GM23338 (cell line): Measurements from ENCODE around the gene OBSCN. TPM values are rescaled to one million over a fixed set of nuclear protein-coding genes. Genes with fewer than 3 reads are reported as not detected.

Source experiments
- ATAC-seq: fragments of 200-7000 bp; cut with Tn5 transposase; 3 replicates; pipeline ENCODE4 v1.9.1; 2020
- DNase-seq: peaks from one replicate; pipeline ENCODE4 v3.0.0-alpha.2; 2015; ENCODE audit warnings: low spot score
- H2AFZ ChIP-seq: fragments of 200-600 bp; sonication (generic); 2 replicates; pipeline ENCODE4 v1.8.0; 2016; ENCODE audit warnings: antibody characterized with exemption, mild to moderate bottlenecking, moderate library complexity
- H3F3A ChIP-seq: fragments of 200-600 bp; sonication (generic); replicated peaks from 2 replicates; pipeline ENCODE4 v1.8.0; 2017; ENCODE audit warnings: antibody characterized with exemption, mixed run types, low read depth
- H3K27ac ChIP-seq: fragments of 200-600 bp; sonication (generic); 2 replicates; pipeline ENCODE4 v1.6.1; 2016; ENCODE audit warnings: low read depth
- H3K27me3 ChIP-seq: fragments of 200-600 bp; sonication (generic); 2 replicates; pipeline ENCODE4 v1.8.0; 2016; ENCODE audit warnings: mild to moderate bottlenecking, mixed run types, moderate library complexity; ENCODE audit not compliant: insufficient read depth
- H3K36me3 ChIP-seq: fragments of 200-600 bp; sonication (generic); 2 replicates; pipeline ENCODE4 v1.8.0; 2016; ENCODE audit warnings: mild to moderate bottlenecking; ENCODE audit not compliant: insufficient read depth
- H3K4me1 ChIP-seq: fragments of 200-600 bp; sonication (generic); 2 replicates; pipeline ENCODE4 v1.8.0; 2016; ENCODE audit warnings: mild to moderate bottlenecking, moderate library complexity; ENCODE audit not compliant: insufficient read depth
- H3K4me2 ChIP-seq: fragments of 200-600 bp; sonication (generic); 2 replicates; pipeline ENCODE4 v1.7.1; 2017; ENCODE audit warnings: mixed run types
- H3K4me3 ChIP-seq: fragments of 200-600 bp; sonication (generic); 2 replicates; pipeline ENCODE4 v1.6.1; 2016; ENCODE audit warnings: mixed run types
- H3K79me2 ChIP-seq: fragments of 200-600 bp; sonication (generic); replicated peaks from 2 replicates; pipeline ENCODE4 v1.8.0; 2017; ENCODE audit warnings: mild to moderate bottlenecking; ENCODE audit not compliant: insufficient read depth
- H3K9me2 ChIP-seq: fragments of 200-600 bp; sonication (generic); 2 replicates; pipeline ENCODE4 v1.8.0; 2017; ENCODE audit not compliant: insufficient read depth
- H4K20me1 ChIP-seq: fragments of 200-600 bp; sonication (generic); replicated peaks from 2 replicates; pipeline ENCODE4 v1.8.0; 2017; ENCODE audit warnings: mild to moderate bottlenecking; ENCODE audit not compliant: insufficient read depth
- H3K27ac Mint-ChIP-seq: 2 replicates; pipeline ENCODE4 v1.8.0; 2020; ENCODE audit warnings: inconsistent platforms, mild to moderate bottlenecking, moderate library complexity, mixed read lengths
- H3K27me3 Mint-ChIP-seq: 3 replicates; pipeline ENCODE4 v1.8.0; 2022; ENCODE audit warnings: low read depth, mild to moderate bottlenecking, moderate library complexity, mixed read lengths, inconsistent platforms; ENCODE audit not compliant: insufficient read depth, poor library complexity
- H3K36me3 Mint-ChIP-seq: 3 replicates; pipeline ENCODE4 v1.8.0; 2021; ENCODE audit warnings: low read depth, mild to moderate bottlenecking, inconsistent platforms, moderate library complexity, mixed read lengths
- H3K4me1 Mint-ChIP-seq: 3 replicates; pipeline ENCODE4 v1.8.0; 2020; ENCODE audit warnings: mild to moderate bottlenecking, inconsistent platforms, mixed read lengths
- H3K4me3 Mint-ChIP-seq: 3 replicates; pipeline ENCODE4 v1.8.0; 2021; ENCODE audit warnings: moderate library complexity, mild to moderate bottlenecking, inconsistent platforms, mixed read lengths
- H3K9me3 Mint-ChIP-seq: 3 replicates; pipeline ENCODE4 v1.8.0; 2020; ENCODE audit warnings: moderate library complexity, mild to moderate bottlenecking, inconsistent platforms, mixed read lengths
- CREB1 ChIP-seq: fragments of 250-450 bp; sonication (Bioruptor Pico); IDR thresholded peaks from 2 replicates; pipeline ENCODE4 v1.5.0; 2020; ENCODE audit warnings: low read depth, mild to moderate bottlenecking, moderate library complexity
- EZH2 ChIP-seq: fragments of 200-600 bp; sonication (generic); IDR thresholded peaks from one replicate; pipeline ENCODE4 v1.8.0; 2017; ENCODE audit warnings: antibody characterized with exemption, mild to moderate bottlenecking, low read depth; ENCODE audit not compliant: unreplicated experiment
- EZH2phosphoT487 ChIP-seq: fragments of 200-600 bp; sonication (generic); IDR thresholded peaks from one replicate; pipeline ENCODE4 v1.8.1; 2018; ENCODE audit warnings: antibody characterized with exemption; ENCODE audit not compliant: unreplicated experiment
- JUNB ChIP-seq: IDR thresholded peaks from one replicate; pipeline ENCODE4 v1.6.1; 2016; ENCODE audit warnings: antibody characterized with exemption; ENCODE audit not compliant: unreplicated experiment
- NANOG ChIP-seq: IDR thresholded peaks from 2 replicates; pipeline ENCODE4 v1.6.1; 2016; ENCODE audit warnings: antibody characterized with exemption, borderline replicate concordance
- POLR2AphosphoS5 ChIP-seq: IDR thresholded peaks from 2 replicates; pipeline ENCODE4 v1.6.1; 2016; ENCODE audit warnings: antibody characterized with exemption, low read depth
- STAT1 ChIP-seq: IDR thresholded peaks from one replicate; pipeline ENCODE4 v1.6.1; 2016; ENCODE audit warnings: antibody characterized with exemption; ENCODE audit not compliant: unreplicated experiment
- ZNF114 ChIP-seq: fragments of 250-450 bp; sonication (Bioruptor Pico); IDR thresholded peaks from 2 replicates; pipeline ENCODE4 v1.5.0; 2020; ENCODE audit warnings: mild to moderate bottlenecking, moderate library complexity
- ZNF331 ChIP-seq: fragments of 250-450 bp; sonication (Bioruptor Pico); IDR thresholded peaks from 2 replicates; pipeline ENCODE4 v1.5.0; 2020; ENCODE audit warnings: low read depth, mild to moderate bottlenecking, moderate library complexity
- polyA plus RNA-seq: library from polyadenylated mRNA; unstranded; fragments of >200 nt; fragmentation: Nextera tagmentation; extraction: Ambion mirVana; gene quantifications from 2 replicates; pipeline ENCODE4 v1.2.1, GENCODE V29; 2016
- total RNA-seq: library from RNA; depleted of rRNA; stranded (reverse); fragments of >200 nt; shearing (Covaris generic); gene quantifications from 2 replicates; pipeline ENCODE4 v1.2.3, GENCODE V29; 2014
- TF ChIP-seq, protein P1 (sequence below): IDR thresholded peaks from 2 replicates; pipeline ENCODE4 v1.6.1; 2016; ENCODE audit warnings: antibody characterized with exemption
- TF ChIP-seq, protein P2 (sequence below): IDR thresholded peaks from one replicate; pipeline ENCODE4 v1.6.1; 2018; ENCODE audit warnings: antibody characterized with exemption; ENCODE audit not compliant: unreplicated experiment
- TF ChIP-seq, protein P3 (sequence below), 2 experiments: fragments of 200-600 bp in 1 of 2; sonication (generic) in 1 of 2; conservative IDR thresholded peaks; 2 replicates each; pipeline versions ENCODE4 v1.5.1 to v1.6.1; 2016 to 2017; ENCODE audit warnings: antibody characterized with exemption in 2 of 2, low read depth in 2 of 2, mild to moderate bottlenecking in 2 of 2, moderate library complexity in 1 of 2
- TF ChIP-seq, protein P4 (sequence below): fragments of 250-450 bp; sonication (Bioruptor Pico); IDR thresholded peaks from 2 replicates; pipeline ENCODE4 v1.5.0; 2020; ENCODE audit warnings: mild to moderate bottlenecking, moderate library complexity

OBSCN gene
- total and polyA plus RNA-seq, 2 experiments from 2014 or later, result 8.4 to 38.5 TPM

DNA sequence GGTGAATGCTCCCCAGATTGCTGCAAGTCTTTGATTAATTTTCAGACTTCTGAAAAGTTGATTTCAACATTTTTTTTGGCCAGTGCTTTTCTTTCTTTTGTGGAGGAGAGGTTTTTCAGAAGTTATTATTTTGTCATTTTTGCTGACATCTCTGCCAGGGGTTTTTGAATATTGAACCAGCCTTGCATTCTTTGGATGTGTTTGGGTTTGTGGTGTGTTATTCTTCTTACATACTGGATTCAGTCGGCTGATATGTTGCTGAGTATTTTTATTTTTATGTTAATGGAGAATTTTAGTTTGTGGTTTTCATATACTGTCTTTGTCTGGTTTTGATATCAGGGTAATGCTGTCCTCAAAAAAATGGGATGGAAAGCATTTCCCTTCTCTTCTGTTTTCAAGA is 25.3 kb downstream of the OBSCN start:
- H3K36me3 Mint-ChIP-seq, result peaks cover 45% of the 10 kb centered on the region
- TF ChIP-seq NANOG (no peak), JUNB (no peak), POLR2AphosphoS5 (no peak), CREB1 (CRISPR knock-in tag) (no peak), ZNF331 (CRISPR knock-in tag) (no peak), EZH2 (no peak), ZNF114 (no peak), STAT1 (no peak), EZH2phosphoT487 (no peak)
- TF ChIP-seq, protein P1, sequence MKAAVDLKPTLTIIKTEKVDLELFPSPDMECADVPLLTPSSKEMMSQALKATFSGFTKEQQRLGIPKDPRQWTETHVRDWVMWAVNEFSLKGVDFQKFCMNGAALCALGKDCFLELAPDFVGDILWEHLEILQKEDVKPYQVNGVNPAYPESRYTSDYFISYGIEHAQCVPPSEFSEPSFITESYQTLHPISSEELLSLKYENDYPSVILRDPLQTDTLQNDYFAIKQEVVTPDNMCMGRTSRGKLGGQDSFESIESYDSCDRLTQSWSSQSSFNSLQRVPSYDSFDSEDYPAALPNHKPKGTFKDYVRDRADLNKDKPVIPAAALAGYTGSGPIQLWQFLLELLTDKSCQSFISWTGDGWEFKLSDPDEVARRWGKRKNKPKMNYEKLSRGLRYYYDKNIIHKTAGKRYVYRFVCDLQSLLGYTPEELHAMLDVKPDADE, result no peak
- TF ChIP-seq, protein P2, sequence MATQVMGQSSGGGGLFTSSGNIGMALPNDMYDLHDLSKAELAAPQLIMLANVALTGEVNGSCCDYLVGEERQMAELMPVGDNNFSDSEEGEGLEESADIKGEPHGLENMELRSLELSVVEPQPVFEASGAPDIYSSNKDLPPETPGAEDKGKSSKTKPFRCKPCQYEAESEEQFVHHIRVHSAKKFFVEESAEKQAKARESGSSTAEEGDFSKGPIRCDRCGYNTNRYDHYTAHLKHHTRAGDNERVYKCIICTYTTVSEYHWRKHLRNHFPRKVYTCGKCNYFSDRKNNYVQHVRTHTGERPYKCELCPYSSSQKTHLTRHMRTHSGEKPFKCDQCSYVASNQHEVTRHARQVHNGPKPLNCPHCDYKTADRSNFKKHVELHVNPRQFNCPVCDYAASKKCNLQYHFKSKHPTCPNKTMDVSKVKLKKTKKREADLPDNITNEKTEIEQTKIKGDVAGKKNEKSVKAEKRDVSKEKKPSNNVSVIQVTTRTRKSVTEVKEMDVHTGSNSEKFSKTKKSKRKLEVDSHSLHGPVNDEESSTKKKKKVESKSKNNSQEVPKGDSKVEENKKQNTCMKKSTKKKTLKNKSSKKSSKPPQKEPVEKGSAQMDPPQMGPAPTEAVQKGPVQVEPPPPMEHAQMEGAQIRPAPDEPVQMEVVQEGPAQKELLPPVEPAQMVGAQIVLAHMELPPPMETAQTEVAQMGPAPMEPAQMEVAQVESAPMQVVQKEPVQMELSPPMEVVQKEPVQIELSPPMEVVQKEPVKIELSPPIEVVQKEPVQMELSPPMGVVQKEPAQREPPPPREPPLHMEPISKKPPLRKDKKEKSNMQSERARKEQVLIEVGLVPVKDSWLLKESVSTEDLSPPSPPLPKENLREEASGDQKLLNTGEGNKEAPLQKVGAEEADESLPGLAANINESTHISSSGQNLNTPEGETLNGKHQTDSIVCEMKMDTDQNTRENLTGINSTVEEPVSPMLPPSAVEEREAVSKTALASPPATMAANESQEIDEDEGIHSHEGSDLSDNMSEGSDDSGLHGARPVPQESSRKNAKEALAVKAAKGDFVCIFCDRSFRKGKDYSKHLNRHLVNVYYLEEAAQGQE, result no peak
- TF ChIP-seq, protein P3, sequence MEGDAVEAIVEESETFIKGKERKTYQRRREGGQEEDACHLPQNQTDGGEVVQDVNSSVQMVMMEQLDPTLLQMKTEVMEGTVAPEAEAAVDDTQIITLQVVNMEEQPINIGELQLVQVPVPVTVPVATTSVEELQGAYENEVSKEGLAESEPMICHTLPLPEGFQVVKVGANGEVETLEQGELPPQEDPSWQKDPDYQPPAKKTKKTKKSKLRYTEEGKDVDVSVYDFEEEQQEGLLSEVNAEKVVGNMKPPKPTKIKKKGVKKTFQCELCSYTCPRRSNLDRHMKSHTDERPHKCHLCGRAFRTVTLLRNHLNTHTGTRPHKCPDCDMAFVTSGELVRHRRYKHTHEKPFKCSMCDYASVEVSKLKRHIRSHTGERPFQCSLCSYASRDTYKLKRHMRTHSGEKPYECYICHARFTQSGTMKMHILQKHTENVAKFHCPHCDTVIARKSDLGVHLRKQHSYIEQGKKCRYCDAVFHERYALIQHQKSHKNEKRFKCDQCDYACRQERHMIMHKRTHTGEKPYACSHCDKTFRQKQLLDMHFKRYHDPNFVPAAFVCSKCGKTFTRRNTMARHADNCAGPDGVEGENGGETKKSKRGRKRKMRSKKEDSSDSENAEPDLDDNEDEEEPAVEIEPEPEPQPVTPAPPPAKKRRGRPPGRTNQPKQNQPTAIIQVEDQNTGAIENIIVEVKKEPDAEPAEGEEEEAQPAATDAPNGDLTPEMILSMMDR (conservative IDR thresholded peaks at IDR 0.05; ENCODE audit: low read depth in 2 of 2), result no peak
- TF ChIP-seq, protein P4, sequence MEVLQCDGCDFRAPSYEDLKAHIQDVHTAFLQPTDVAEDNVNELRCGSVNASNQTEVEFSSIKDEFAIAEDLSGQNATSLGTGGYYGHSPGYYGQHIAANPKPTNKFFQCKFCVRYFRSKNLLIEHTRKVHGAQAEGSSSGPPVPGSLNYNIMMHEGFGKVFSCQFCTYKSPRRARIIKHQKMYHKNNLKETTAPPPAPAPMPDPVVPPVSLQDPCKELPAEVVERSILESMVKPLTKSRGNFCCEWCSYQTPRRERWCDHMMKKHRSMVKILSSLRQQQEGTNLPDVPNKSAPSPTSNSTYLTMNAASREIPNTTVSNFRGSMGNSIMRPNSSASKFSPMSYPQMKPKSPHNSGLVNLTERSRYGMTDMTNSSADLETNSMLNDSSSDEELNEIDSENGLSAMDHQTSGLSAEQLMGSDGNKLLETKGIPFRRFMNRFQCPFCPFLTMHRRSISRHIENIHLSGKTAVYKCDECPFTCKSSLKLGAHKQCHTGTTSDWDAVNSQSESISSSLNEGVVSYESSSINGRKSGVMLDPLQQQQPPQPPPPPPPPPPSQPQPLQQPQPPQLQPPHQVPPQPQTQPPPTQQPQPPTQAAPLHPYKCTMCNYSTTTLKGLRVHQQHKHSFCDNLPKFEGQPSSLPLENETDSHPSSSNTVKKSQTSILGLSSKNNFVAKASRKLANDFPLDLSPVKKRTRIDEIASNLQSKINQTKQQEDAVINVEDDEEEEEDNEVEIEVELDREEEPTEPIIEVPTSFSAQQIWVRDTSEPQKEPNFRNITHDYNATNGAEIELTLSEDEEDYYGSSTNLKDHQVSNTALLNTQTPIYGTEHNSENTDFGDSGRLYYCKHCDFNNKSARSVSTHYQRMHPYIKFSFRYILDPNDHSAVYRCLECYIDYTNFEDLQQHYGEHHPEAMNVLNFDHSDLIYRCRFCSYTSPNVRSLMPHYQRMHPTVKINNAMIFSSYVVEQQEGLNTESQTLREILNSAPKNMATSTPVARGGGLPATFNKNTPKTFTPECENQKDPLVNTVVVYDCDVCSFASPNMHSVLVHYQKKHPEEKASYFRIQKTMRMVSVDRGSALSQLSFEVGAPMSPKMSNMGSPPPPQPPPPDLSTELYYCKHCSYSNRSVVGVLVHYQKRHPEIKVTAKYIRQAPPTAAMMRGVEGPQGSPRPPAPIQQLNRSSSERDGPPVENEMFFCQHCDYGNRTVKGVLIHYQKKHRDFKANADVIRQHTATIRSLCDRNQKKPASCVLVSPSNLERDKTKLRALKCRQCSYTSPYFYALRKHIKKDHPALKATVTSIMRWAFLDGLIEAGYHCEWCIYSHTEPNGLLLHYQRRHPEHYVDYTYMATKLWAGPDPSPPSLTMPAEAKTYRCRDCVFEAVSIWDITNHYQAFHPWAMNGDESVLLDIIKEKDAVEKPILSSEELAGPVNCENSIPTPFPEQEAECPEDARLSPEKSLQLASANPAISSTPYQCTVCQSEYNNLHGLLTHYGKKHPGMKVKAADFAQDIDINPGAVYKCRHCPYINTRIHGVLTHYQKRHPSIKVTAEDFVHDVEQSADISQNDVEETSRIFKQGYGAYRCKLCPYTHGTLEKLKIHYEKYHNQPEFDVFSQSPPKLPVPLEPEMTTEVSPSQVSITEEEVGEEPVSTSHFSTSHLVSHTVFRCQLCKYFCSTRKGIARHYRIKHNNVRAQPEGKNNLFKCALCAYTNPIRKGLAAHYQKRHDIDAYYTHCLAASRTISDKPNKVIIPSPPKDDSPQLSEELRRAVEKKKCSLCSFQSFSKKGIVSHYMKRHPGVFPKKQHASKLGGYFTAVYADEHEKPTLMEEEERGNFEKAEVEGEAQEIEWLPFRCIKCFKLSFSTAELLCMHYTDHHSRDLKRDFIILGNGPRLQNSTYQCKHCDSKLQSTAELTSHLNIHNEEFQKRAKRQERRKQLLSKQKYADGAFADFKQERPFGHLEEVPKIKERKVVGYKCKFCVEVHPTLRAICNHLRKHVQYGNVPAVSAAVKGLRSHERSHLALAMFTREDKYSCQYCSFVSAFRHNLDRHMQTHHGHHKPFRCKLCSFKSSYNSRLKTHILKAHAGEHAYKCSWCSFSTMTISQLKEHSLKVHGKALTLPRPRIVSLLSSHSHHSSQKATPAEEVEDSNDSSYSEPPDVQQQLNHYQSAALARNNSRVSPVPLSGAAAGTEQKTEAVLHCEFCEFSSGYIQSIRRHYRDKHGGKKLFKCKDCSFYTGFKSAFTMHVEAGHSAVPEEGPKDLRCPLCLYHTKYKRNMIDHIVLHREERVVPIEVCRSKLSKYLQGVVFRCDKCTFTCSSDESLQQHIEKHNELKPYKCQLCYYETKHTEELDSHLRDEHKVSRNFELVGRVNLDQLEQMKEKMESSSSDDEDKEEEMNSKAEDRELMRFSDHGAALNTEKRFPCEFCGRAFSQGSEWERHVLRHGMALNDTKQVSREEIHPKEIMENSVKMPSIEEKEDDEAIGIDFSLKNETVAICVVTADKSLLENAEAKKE (CRISPR knock-in tag), result no peak
- no peak overlapping the region for H3K27ac Mint-ChIP-seq
- H4K20me1 ChIP-seq, result peaks cover 15% of the 10 kb centered on the region; the same call in 1 of the 2 replicates
- no peaks in the 10 kb centered on the region for H3K4me1 ChIP-seq
- no peak for DNase-seq
- H3F3A ChIP-seq, result no peaks in the 10 kb centered on the region
- H3K27me3 ChIP-seq, result no peaks in the 10 kb centered on the region
- H2AFZ ChIP-seq, result no peak overlapping the region
- H3K27ac ChIP-seq, result no peak overlapping the region
- no peaks in the 10 kb centered on the region for H3K9me2 ChIP-seq
- no peak for ATAC-seq
- no peak overlapping the region for H3K4me3 Mint-ChIP-seq
- H3K79me2 ChIP-seq, result peaks cover 12% of the 10 kb centered on the region
- peaks cover 9% of the 10 kb centered on the region; the same call in 1 of the 2 replicates for H3K36me3 ChIP-seq
- H3K4me1 Mint-ChIP-seq, result no peaks in the 10 kb centered on the region
- no peaks in the 10 kb centered on the region for H3K9me3 Mint-ChIP-seq
- H3K4me2 ChIP-seq, result no peak overlapping the region
- H3K4me3 ChIP-seq, result no peak overlapping the region
- H3K27me3 Mint-ChIP-seq, result no peaks in the 10 kb centered on the region
